ENCODE results near the gene FARP1.

GRCh38 chr13:98478189-98479129 is 335.6 kb downstream of the FARP1 start:
- TF ChIP-seq CTCF (IDR thresholded peaks at IDR 0.05) (no peak), POLR2AphosphoS5 (IDR thresholded peaks at IDR 0.05) (no peak), POLR2A (IDR thresholded peaks at IDR 0.05) (no peak), EP300 (IDR thresholded peaks at IDR 0.05) (no peak)
